HG03354 (cell line): ENCODE data around the gene TAPBPL.
A peak's percentile ranks its signal among the peaks of the same experiment; 100 is the strongest.
"Not testable (repeated sequence)": the region's sequence is repeated elsewhere in the genome, so short reads cannot be mapped to it uniquely, and the experiment has no call there.

Experiments used
- ATAC-seq: cut with Tn5 transposase; IDR thresholded peaks from one replicate; pipeline ENCODE4 v1.9.1; 2021; ENCODE audit warnings: mild to moderate bottlenecking; ENCODE audit not compliant: unreplicated experiment, poor library complexity, severe bottlenecking

Gene TAPBPL

GRCh38 chr12:6451348-6452244 is at the start of gene TAPBPL:
TSS of gene TAPBPL (plus strand) at chr12:6452042. CDS start at chr12:6452249, 207 bp downstream.
- ATAC-seq = peak; percentile 85

- no peak for ATAC-seq
Measured at GRCh38 chr12:6404390-6404789, 47.5 kb upstream of the TAPBPL start.

GRCh38 chr12:6405963-6406362 is 45.9 kb upstream of the TAPBPL start:
- ATAC-seq = no peak

DNA sequence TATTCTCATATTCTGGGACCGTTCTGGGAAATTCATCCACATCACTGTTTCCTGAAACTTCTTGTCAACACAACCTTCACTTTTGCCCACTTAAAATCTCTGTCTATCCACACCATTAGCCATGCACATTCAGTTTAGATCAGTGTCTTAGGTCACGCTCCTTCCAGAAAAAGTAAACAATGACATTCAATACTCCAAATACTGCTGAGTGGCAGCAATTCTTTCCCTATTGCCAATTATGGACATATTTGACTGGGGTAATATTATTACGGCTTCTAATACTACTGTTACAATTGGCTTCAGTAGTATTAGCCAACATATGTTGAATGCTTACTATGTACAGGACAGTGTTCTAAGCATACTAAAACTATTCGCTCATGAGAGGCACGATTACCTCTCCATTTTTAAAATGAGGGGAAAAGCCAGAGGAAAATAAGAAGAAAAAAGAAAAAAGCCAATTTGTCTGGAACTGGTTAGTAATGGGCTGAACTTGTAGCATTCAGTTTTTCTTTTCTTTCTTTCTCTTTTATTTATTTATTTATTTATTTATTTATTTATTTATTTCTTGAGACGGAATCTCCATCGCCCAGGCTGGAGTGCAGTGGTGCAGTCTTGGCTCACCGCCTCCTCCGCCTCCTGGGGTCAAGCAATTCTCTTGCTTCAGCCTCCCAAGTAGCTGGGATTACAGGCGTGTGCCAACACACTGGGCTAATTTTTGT is 44.4 kb upstream of the TAPBPL start:
- no peak for ATAC-seq

DNA sequence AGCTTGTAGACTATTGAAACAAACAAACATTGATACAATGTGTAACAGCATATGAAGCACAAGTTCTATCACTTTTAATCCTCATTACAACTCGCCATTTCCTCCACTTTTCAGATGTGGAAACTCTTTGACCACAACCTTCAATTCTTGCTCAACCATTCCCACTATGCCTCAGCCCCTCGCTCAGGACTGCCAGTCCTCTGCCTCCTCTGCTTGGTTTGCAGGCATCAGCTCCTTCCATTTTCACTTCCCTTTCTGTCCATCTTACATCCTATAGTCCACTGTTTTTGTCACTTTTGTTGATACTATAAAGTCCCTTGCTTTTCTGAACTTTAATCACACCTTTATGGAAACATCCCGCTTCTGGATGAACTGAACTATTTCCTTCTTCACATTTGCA is 35.2 kb upstream of the TAPBPL start:
- no peak for ATAC-seq

DNA sequence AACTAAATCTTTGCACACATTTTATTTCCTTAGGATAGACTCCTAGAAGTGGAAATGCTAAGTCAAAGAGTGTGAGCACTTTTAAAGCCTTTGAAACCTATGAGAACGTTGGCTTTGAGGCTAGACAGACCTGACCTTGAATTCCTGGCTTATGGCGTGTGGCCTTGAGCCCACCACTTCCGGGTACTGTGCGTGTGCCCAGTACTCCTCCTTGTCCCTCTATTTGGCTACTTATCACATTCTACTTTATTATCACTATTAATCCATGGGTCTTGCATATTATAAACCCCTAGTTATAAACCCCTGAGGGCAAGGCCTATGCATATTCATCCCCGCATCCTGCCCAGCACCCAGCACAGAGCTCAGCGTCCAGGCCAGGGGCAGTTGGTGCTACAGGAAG is 33.0 kb upstream of the TAPBPL start:
- no peak for ATAC-seq

- no peak for ATAC-seq
Measured at GRCh38 chr12:6420364-6420763, 31.5 kb upstream of the TAPBPL start.

DNA sequence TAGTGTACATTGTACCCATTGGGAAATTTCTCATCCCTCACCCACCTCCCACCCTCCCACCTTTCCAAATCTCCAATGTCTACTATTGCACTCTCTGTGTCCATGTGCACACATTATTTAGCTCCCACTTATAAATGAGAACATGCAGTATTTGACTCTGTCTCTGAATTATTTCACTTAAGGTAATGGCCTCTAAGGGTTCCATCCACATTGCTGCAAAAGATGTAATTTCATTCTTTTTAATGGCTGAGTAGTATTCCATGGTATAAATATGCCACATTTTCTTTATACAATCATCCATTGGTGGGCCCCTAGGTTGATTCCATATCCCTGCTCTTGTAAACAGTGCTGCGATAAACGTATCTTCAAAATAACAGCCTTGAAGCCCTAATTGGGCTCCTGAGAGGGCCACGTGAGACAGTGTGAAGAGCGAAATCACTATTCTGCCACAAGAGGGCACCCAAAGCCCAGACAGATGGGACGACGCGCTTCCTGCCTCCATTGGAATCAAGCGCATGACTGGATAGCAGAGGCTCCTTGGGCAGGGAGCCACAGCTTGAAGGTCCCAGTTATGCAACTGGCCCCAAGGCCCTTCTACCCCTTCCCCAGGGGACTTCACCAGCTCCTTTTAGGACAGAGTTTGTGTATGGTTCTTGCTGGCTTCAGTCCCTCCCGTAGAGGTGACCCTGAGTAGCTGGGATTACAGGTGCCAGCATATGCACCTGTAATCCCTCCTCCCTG is 28.4 kb upstream of the TAPBPL start:
- peak; percentile 37 for ATAC-seq

GRCh38 chr12:6424008-6424347 is 27.9 kb upstream of the TAPBPL start:
- ATAC-seq = no peak

GRCh38 chr12:6424866-6425265 is 27.0 kb upstream of the TAPBPL start:
- ATAC-seq = no peak

GRCh38 chr12:6425590-6426531 is 26.0 kb upstream of the TAPBPL start:
- ATAC-seq = no peak

- ATAC-seq = peak; percentile 81
Measured at GRCh38 chr12:6426882-6427671, 24.8 kb upstream of the TAPBPL start.

GRCh38 chr12:6427796-6428195 is 24.0 kb upstream of the TAPBPL start:
- ATAC-seq = not testable (repeated sequence)

DNA sequence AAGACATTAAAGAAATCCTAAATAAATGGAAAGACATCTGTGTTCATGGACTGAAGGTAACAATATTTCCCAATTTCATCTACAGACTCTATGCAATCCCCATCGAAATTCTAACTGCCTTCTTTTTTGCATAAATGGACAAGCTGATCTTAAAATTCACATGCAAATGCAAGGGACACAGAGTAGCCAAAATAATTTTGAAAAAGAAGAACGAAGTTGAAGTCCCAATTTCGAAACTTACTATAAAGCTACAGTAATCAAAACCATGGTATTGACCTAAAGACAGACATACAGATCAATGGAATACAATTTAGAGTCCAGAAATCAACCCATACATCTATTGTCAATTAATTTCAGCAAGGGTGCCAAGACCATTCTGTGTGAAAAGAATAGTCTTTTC is 23.5 kb upstream of the TAPBPL start:
- ATAC-seq = no peak

DNA sequence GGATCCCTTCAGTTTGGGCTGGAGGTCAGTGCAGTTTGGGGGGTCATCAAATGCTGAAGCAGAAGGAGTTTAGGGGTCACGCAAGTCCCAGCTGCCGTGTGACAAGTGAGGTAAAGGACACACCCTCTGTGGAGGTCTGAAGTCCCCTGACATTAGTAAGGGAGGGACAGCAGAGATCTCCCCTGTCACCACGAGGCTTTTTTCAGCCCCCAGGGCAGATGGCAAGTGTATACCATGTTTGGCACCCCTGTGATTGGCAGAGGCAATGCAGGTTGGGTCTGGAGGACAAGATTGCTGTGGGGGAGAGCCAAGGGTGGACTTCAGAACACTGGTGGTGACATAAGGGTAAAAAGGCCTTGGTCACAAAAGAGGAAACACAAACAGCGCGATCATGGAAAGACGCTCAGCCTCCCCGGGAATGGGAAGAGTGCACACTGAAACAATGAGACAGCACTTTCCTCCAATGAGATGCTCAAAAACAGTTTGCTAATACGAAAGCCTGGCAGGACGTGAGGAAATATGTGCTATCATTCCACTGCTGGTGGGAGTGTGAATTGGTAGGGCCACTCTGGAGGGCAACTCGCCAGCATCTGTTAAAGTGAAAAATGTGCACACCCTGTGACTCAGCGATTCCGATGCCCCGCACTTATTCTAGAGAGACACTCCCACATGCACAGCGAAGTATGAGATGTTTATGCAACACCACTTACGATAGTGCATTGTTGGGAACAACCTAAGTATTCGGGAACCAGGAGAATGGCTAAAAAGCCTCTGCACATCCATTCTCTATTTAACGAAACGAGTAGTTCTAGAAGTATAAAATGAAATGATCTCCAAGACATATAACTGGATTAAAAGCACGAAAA is 21.5 kb upstream of the TAPBPL start:
- no peak for ATAC-seq

GRCh38 chr12:6432991-6433390 is 18.9 kb upstream of the TAPBPL start:
- ATAC-seq = peak; percentile 44

- no peak for ATAC-seq
Measured at GRCh38 chr12:6434205-6435140, 17.4 kb upstream of the TAPBPL start.
